Measurements from ENCODE around the gene SYCE3.
"Not testable (repeated sequence)": the region's sequence is repeated elsewhere in the genome, so short reads cannot be mapped to it uniquely, and the experiment has no call there.

The SYCE3 gene

GRCh38 chr22:50523806-50524675, 38.7 kb downstream of the SYCE3 start:
- in situ Hi-C loops (cut with HindIII; ENCODE audit: low sequenced_read_pairs): no loop called here
- peak overlapping the region; percentile 72 for H3K4me3 ChIP-seq (ENCODE audit: low read depth, low read length)
- TF ChIP-seq CTCF (IDR thresholded peaks at IDR 0.05; ENCODE audit: low read depth, low read length): no peak
- no peak for DNase-seq (ENCODE audit: low read depth, low spot score)

GRCh38 chr22:50523458-50523805, 39.3 kb downstream of the SYCE3 start:
- TF ChIP-seq CTCF (IDR thresholded peaks at IDR 0.05; ENCODE audit: low read depth, low read length): no peak
- in situ Hi-C loops (cut with HindIII; ENCODE audit: low sequenced_read_pairs): no loop called here
- no peak overlapping the region for H3K4me3 ChIP-seq (ENCODE audit: low read depth, low read length)
- no peak for DNase-seq (ENCODE audit: low read depth, low spot score)

GRCh38 chr22:50522806-50523438, 39.8 kb downstream of the SYCE3 start:
- in situ Hi-C loops (cut with HindIII; ENCODE audit: low sequenced_read_pairs): no loop called here

GRCh38 chr22:50522208-50522805, 40.4 kb downstream of the SYCE3 start:
- no peak for TF ChIP-seq CTCF (IDR thresholded peaks at IDR 0.05; ENCODE audit: low read depth, low read length)
- DNase-seq (ENCODE audit: low read depth, low spot score): no peak

More at GRCh38 chr22:50522806-50523438, 39.8 kb downstream of the SYCE3 start:
- no peak overlapping the region for H3K4me3 ChIP-seq (ENCODE audit: low read depth, low read length)
- TF ChIP-seq CTCF (IDR thresholded peaks at IDR 0.05; ENCODE audit: low read depth, low read length): no peak
- DNase-seq (ENCODE audit: low read depth, low spot score): no peak

GRCh38 chr22:50521710-50522109, 41.0 kb downstream of the SYCE3 start:
- no peak for TF ChIP-seq CTCF (IDR thresholded peaks at IDR 0.05; ENCODE audit: low read depth, low read length)
- no peak for DNase-seq (ENCODE audit: low read depth, low spot score)
- in situ Hi-C loops (cut with HindIII; ENCODE audit: low sequenced_read_pairs): no loop called here
- no peak overlapping the region for H3K4me3 ChIP-seq (ENCODE audit: low read depth, low read length)

More at GRCh38 chr22:50522208-50522805, 40.4 kb downstream of the SYCE3 start:
- H3K4me3 ChIP-seq (ENCODE audit: low read depth, low read length): no peak overlapping the region
- in situ Hi-C loops (cut with HindIII; ENCODE audit: low sequenced_read_pairs): no loop called here

GRCh38 chr22:50520826-50521453, 41.8 kb downstream of the SYCE3 start:
- no peak for TF ChIP-seq CTCF (IDR thresholded peaks at IDR 0.05; ENCODE audit: low read depth, low read length)
- in situ Hi-C loops (cut with HindIII; ENCODE audit: low sequenced_read_pairs): no loop called here
- no peak overlapping the region for H3K4me3 ChIP-seq (ENCODE audit: low read depth, low read length)
- DNase-seq (ENCODE audit: low read depth, low spot score): no peak

- in situ Hi-C loops (cut with HindIII; ENCODE audit: low sequenced_read_pairs); DNase-seq (ENCODE audit: low read depth, low spot score); H3K4me3 ChIP-seq (ENCODE audit: low read depth, low read length): not testable (repeated sequence)
Measured at GRCh38 chr22:50520184-50520583, 42.5 kb downstream of the SYCE3 start.

Data from astrocyte of the spinal cord (primary cell).